Cardiac septum (tissue), 1 donor: Measurements from ENCODE around the gene KLHDC4. TPM values are rescaled to one million over a fixed set of nuclear protein-coding genes. Genes with fewer than 3 reads are reported as not detected.
"Not testable (repeated sequence)": the region's sequence is repeated elsewhere in the genome, so short reads cannot be mapped to it uniquely, and the experiment has no call there.

ENCODE experiments used
- DNase-seq: peaks from one replicate; pipeline ENCODE4 v3.0.0-alpha.2; 2020; ENCODE audit warnings: low spot score
- intact Hi-C: fragments of 100-400 bp; cut with DNase I; formaldehyde crosslinking; loops from one replicate; pipeline ENCODE4 v1.14.0; 2022
- total RNA-seq: library from RNA; stranded (reverse); fragmentation: NEBNext Ultra II Directional; extraction: Animal tissue kit (Norgen Biotek cat#: 25700); gene quantifications from one replicate; pipeline ENCODE4 v1.2.1, GENCODE V29; 2021
- donor health status: DM: no; HTN: no; CAD: no.

KLHDC4 gene
- total RNA-seq, 1 donor from 2014 or later, result 12.6 TPM

DNA sequence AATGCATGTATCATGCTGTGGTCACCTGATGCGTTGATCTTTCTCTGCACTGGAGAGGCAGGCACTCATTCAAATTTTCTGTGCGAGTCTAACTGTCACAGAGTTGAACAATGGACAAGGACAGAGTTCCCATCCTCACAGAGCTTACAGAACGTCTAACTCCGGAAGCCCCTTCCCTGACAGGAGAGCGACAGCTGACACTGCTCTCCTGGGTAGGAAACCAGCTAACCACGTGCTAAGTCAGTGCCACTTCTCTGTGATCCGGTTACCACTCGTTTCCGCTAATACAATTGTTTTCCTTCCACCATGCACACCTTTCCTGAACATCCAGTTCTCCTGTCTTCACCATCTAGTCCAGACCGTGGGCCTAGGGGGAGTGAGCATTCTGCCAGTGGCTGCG lies 11.3 kb downstream of the KLHDC4 start:
- no peak for DNase-seq
- intact Hi-C loops, result no loop called here

DNA sequence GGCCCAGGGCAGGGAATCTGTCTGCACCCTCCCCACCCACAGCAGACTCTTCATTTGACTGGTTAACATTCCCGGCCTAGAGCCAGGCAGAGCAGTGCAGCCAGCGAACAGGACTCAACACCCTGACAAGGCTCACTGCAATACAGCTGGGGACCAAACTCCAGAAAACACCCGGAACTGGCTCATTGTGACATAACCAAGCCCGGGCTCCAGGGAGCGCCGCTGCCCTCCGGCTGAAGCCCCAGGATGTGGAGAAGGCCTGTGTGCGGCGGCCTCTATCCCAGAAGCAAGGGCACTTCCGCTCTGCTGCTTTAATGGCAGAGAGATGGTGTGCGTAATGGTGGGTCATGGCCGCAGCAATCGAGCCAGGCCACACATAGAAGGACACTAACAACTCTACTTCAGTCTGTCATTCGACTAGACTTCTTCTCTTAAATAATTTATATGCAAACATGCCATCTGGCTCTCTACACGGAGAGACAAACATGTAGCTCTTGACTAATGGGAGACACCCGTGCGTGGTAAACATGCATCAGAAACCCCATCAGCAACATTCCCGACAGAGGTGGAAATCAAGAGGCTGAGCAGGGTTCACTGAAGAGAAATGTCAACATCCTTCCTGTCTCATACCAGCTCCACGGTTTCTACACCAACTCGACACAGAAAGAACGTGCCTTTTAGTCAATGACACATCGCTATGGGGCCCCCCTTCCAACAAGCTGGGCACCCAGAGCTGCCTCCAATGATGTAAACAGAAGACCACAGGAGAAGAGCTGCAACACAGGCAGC lies 18.0 kb downstream of the KLHDC4 start:
- intact Hi-C loops, result no loop called here
- no peak for DNase-seq

DNA sequence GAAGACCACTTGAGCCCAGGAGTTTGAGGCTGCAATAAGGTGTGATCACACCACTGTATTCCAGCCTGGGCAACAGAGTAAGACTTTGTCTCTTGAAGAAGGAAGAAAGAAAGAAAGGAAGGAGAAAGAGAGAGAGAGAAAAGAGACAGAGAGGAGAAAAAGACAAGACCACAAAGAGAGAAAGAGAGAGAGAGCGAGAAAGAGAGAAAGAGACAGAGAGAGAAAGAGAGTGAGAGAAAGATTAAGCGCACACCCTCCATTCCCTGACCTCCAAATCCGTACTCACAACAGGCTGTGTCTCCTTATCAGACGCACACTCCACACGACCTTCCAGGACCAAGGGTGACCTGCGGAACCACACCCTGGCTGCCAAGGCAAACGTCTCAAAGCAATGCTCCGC lies 19.6 kb downstream of the KLHDC4 start:
- intact Hi-C loops, result no loop called here
- DNase-seq, result no peak

DNA sequence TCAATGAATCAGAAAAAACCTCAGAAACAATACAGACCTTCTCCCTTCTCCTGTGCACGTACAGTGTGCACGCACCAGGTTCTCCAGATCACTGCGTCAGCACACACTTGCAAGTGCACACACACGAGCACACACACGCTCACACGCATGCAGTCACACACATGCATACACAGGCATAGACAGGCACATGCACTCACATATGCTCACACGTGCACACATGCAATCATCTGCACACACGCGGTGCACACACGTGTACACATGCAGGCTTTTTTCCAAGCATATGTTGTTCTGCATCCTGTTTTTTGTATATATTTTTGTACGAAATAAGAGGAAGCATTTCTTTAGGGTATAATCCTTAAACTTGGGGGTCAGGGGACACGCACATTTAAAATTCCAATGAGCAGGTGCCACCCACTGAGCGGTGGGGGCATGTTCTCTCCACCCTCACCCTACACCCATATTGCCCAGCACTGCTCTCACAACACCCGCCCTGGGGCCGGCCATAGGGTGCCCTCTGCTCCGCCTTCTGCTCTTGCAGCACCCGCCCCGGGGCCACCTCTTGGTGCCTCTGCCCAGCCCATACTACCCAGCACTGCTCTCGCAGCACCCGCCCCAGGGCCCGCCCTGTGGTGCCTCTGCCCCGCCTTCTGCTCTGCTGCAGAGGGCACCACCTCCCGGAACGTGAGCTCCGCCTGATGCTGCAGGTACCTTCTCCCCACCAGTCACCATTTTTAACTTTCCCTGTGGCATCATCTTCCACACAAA lies 20.9 kb downstream of the KLHDC4 start:
- DNase-seq, result no peak
- intact Hi-C loops, result no loop called here

DNA sequence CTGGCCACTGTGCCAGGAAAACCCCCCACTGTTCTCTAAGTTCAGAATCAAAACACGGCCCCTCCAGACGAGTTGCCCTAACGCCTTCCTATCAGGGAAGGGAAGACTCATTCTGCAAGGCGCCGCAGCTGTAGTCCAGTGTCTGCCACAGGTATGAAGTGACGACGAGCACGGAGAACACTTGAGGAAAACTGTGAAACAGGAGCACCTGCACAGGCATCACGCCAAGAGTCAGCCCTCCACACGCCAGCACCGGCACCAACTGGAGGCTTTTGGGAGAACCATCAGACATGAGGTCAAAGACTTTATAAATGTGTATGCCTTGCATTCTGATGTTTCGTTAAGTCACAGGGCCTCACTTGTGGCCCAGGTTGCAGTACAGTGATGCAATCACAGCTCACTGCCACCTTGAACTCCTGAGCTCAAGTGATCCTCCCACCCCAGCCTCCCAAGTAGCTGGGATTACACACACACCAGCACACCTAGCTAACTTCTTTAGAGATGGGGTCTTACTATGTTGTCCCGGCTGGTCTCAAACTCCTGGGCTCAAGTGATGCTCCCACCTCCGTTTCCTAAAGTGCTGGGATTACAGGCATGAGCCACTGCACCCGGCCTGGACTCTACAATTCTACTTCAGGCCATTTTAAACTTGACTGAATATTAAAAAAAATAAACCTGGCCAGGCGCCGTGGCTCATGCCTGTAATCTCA lies 22.9 kb downstream of the KLHDC4 start:
- DNase-seq, result no peak

DNA sequence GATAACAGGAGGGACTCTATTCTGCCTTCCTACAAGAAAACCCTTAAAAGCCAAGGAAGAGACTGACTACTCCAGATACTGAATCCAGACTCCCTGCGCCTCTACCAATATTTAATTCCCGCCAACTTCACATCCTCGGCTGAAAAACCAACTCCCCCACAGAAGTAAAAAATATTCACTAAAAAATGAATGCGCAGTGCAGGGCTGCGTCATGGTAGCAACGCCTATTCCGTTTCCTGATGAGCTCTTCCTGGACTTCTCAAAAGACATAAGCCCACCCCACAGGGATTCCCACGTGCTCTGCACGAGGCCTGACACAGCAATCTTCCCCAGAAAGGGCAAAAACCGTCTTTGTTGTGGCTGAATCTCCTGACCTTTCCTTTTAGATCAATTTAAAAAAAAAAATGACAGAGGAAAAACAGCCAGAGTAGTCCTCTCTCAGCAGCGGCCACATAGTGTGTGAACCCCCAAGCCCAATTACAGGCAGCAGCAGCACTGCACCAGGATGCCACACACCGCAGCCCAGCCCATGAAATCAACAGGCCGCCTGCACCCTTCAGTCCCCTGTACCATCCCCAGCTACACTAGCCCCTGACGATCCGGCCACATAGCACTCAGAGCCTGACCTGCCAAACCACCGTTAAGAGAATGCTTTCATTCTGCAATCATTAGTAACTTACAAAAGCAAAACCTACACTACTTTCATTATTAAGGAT lies 23.9 kb downstream of the KLHDC4 start:
- intact Hi-C loops, result no loop called here
- no peak for DNase-seq

More for the DNA sequence above, 22.9 kb downstream of the KLHDC4 start:
- intact Hi-C loops, result no loop called here

DNA sequence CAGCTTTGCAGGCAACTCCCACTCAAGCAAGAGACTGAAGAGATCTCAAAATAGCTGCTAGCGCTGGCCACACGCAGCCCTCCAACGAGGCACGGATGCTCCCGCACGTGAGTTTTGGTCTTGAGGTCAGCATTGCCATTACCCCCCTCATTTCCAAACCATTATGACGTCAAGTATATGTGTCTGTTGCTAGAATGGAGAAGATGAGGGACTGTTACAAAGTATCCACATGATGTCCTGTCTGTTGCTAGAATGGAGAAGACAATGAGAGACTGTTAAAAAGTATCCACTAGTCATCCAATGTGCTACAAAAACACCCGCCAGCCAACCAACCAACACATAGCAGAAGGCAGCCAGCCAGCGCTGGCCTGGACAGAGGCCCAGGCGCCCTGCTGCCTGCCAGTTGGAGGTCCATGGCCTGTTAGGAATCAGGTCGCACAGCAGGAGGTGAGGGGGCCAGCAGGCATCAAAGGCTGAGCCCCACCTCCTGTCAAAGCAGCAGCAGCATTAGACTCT lies 24.8 kb downstream of the KLHDC4 start:
- DNase-seq, result no peak

DNA sequence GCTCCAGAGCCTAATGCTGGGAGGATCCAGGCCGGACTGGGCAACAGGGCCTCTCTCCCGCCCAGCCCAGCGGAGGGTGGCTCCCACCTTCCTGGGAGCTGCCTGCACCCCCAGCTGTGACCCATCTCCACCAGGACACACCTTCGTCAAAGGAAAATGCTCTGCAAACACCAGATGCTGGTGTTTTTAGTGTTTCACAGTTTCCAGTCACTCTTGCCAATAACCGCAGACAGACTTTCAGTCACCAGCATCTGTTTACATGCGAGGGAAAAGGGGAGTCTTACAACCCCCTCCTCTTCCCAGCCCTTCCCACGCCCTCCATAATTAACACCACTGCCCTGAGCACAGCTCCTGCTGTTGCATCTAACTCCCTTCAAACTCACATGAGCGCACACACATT lies 25.3 kb downstream of the KLHDC4 start:
- DNase-seq, result no peak
- intact Hi-C loops, result no loop called here

More for the DNA sequence above, 24.8 kb downstream of the KLHDC4 start:
- intact Hi-C loops, result no loop called here

DNA sequence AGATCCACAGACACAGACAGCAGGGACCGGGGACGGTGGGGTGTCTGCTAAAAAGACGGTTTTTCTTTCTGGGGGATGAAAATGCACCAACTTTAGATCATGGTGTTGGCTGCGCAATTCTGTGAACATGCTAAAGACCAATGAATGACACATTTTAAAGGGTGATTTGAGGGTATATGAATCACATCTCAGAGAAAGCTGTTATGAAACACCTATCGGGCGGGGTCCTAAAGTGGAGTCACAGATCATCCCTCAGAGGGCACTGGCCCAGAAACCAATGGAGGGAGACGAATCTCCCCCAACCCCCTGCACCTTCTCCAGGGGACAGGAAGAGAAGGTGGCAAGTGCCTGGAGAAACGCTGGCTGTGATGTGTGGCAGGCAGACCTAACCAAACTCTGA lies 26.0 kb downstream of the KLHDC4 start:
- intact Hi-C loops, result no loop called here
- no peak for DNase-seq

DNA sequence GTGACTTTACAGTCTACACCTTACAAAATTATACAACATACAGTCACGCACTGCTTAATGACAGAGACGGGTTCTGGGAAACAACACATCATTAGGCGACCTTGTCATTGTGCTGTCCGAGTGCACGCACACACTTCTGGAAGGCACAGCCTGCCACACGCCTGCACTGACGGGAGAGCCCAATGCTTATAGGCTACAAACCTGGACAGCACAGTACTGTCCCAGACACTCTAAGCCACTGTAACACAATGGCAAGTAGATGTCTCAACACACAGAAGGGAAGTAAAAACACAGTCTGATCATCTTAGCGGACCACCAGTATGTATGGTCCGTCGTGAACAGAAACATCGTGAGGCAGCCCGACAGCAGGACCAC lies 29.8 kb downstream of the KLHDC4 start:
- intact Hi-C loops, result no loop called here

DNA sequence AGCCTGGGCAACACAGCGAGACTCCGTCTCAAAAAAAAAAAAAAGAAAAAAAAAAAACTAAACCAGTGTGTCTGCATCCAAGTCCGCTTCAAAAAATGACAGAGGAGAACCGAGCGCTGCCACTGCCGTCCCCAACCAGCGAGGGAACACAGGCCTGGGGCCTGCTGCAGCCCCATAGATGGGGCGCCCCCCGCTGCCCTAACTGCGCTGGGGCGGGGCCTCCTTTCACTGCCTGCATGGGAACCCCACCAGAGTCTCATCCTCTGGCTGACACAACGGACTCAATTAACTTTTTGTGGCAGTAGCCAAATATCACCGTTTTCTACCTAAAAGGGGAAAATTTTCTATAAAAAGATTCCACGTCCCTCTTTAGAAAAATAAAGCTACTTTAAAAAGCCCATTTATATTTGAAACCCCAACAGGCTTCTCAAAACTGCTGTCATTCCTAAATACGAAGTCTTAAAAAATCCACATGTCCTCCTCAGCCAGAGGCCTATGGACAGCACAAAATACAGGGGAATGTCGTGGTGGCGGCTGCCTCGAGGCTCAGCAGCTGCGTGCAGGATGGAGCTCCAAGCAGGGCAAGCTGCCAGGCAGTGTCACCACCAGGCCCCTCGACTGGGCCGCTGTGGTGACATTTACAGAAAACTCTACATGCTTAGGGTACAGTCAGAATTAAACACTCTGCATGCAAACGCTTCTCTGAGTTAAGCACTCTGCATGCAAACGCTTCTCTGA lies 30.3 kb downstream of the KLHDC4 start:
- intact Hi-C loops, result no loop called here
- no peak for DNase-seq

More for the DNA sequence above, 29.8 kb downstream of the KLHDC4 start:
- DNase-seq, result no peak

DNA sequence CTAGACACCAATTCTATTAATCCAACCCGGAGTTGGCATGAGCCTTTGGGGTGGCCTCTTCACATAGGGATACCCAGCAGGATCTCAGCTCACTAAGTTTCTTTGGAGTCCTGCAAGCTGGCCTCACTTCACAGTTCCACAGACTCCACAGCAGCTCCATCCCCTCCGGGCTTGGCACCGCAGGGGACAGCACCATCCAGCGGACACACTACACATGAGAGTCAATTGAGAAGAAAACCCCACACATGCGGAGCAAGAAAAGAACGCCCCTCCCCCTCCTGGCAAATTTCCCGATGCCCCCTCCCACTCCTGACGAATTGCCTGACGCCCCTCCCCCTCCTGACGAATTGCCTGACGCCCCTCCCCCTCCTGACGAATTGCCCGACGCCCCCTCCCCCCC lies 31.1 kb downstream of the KLHDC4 start:
- DNase-seq, result no peak
- intact Hi-C loops, result no loop called here

DNA sequence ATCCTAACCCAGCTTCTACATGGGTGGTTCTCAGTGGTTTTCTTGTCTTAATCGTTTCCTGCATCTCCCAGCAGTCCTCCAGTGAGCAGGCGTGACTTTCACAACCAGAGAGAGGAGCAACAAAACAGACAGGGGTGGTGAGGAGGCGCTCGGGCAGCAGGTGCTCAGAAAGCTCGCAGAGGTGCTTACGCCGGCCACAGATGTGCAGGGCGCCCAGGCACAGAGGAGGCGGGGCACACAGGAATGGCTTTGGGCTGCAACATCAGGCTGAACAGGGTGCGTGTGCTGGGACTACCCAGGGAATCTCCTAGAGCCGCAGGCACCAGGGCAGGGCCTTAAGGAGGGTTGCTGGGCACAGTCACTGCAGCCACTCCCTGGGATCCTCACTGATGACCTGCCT lies 32.6 kb downstream of the KLHDC4 start:
- intact Hi-C loops, result no loop called here
- DNase-seq, result no peak

DNA sequence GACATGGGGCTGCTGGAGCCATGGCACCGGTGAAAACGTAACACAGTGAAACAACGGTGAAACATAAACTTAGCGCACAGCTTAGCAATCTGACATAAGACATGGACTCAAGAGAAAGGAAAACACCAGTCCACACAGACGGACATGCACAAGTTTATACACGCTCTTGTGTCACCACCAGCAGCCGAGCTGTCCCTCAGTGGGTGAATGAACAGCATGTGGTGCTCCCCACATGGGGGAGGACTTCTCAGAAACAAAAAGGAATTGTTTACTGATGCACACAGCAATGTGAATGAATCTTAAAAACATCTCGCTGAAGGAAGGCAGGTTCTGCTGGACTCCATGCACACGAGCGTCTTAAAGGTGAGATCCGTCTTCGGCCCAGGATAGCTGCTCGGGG lies 34.2 kb downstream of the KLHDC4 start:
- intact Hi-C loops, result no loop called here
- DNase-seq, result no peak

DNA sequence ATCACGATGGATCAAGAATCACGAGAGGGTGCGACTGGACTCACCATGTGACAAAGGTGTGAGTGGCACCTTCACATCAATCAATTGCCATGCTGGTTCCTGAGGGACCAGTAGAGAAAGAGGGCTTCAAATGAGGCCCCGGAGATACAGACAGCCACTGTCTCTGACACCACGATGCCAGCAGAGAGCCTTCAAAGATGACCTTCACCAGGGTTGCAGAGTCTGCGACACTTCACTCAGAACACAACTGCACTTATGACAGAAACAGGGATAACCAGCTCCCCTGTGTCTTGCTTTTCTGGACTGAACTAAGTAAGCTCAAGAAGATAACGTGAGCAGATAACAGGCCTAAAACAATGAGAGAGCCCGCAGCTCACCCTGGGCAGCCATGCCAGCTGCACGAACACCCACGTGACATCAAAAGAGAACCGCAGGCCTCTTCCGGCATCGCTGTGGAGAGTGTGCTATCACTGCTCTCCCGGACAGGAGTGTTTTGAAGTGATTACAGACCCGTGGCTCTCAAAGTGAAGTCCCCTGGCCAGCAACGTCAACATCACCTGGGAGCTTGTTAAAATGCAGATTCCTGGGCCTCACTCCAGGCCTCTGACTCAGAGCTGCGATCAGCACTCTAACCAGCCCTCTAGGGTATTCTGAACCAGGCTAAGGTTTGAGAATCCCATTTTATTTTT lies 36.4 kb downstream of the KLHDC4 start:
- intact Hi-C loops, result no loop called here

DNA sequence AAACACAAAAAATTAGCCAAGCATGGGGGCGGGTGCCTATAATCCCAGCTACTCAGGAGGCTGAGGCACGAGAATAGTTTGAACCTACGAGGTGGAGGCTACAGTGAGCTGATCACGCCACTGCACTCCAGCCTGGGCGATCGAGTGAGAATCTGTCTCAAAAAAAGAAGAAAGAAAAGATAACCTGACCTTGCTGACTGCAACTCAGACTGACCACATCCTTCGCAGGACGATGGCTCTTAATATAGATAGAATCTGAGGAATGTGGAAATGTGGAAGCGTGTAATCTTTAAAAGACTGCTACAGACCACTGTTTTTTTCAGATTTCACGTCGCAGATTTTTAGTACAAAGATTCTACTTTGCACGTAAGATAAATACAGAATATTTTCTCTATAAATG lies 37.8 kb downstream of the KLHDC4 start:
- intact Hi-C loops, result no loop called here
- no peak for DNase-seq

More for the DNA sequence above, 36.4 kb downstream of the KLHDC4 start:
- DNase-seq, result no peak

DNA sequence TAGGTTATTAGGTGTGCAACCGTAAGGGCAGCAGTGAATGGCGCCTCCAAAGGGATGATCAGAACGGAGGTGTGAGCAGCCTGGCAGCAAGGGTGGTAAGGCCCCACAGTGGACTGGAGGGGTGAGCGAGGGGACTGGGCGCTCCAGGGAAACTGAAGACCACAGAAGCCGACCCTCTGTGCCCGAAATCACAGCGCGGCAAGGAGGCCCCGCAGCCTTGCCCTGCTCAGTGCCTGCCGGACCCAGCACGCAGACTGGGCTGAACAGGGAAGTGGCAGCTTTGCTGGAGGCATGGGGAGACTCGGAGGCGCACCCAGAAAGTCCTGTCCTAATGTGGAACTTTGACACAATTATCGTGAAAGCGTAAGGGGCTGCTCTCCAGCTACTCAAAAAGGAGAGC lies 38.4 kb downstream of the KLHDC4 start:
- no peak for DNase-seq
- intact Hi-C loops, result no loop called here

DNA sequence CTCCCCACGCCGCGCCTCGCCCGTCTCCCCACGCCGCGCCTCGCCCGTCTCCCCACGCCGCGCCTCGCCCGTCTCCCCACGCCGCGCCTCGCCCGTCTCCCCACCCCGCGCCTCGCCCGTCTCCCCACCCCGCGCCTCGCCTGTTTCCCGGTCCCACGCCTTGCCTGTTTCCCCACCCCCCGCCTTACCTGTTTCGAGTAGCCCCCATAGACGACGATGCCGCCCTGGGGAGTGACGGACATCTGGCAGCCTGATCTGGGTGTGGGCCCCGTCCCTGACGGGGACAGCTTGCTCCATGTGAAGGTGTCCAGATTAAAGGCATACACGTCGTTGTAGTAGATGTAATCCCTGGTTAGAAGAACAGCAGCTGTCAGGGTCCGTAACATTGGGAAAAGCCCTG lies 39.2 kb downstream of the KLHDC4 start:
- intact Hi-C loops, DNase-seq: not testable (repeated sequence)
